Measurements from ENCODE around the gene VAV3.
"Not testable (repeated sequence)": the region's sequence is repeated elsewhere in the genome, so short reads cannot be mapped to it uniquely, and the experiment has no call there.

VAV3 gene

GRCh38 chr1:108007070-108007469 lies 42.1 kb upstream of the VAV3 start:
- no peak for TF ChIP-seq ZFX (IDR thresholded peaks at IDR 0.05; ENCODE audit: borderline replicate concordance)
- TF ChIP-seq, protein P1, sequence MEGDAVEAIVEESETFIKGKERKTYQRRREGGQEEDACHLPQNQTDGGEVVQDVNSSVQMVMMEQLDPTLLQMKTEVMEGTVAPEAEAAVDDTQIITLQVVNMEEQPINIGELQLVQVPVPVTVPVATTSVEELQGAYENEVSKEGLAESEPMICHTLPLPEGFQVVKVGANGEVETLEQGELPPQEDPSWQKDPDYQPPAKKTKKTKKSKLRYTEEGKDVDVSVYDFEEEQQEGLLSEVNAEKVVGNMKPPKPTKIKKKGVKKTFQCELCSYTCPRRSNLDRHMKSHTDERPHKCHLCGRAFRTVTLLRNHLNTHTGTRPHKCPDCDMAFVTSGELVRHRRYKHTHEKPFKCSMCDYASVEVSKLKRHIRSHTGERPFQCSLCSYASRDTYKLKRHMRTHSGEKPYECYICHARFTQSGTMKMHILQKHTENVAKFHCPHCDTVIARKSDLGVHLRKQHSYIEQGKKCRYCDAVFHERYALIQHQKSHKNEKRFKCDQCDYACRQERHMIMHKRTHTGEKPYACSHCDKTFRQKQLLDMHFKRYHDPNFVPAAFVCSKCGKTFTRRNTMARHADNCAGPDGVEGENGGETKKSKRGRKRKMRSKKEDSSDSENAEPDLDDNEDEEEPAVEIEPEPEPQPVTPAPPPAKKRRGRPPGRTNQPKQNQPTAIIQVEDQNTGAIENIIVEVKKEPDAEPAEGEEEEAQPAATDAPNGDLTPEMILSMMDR (IDR thresholded peaks at IDR 0.05), result no peak
- no peak overlapping the region for H3K27ac ChIP-seq

- not testable (repeated sequence) for H3K27ac ChIP-seq
Observed at GRCh38 chr1:108004919-108005318, 39.9 kb upstream of the VAV3 start.

GRCh38 chr1:108000620-108001111 lies 35.7 kb upstream of the VAV3 start:
- TF ChIP-seq, protein P1 (IDR thresholded peaks at IDR 0.05), result no peak
- TF ChIP-seq ZFX (IDR thresholded peaks at IDR 0.05; ENCODE audit: borderline replicate concordance), result no peak
- H3K27ac ChIP-seq, result no peak overlapping the region

DNA sequence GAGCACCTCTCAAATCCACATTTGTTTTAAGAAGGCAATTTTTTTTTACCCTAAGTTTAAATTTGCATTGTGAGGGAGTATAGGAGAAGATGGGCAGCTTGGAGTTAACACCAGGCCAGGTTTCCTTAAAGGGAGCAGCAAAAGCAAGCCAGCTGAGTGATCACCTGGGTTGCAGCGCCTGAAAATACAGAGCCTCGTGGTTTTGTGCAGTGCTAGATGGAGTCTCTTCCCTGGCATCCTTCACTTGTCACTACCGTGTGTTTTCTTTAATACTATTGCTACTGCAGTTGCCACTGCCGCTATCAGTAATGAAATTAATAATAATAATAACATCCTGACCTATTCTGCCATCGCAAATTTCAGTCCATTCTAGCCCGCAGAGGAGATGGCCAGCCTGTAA lies 35.2 kb upstream of the VAV3 start:
- TF ChIP-seq, protein P1 (IDR thresholded peaks at IDR 0.05), result no peak
- no peak for TF ChIP-seq ZFX (IDR thresholded peaks at IDR 0.05; ENCODE audit: borderline replicate concordance)

DNA sequence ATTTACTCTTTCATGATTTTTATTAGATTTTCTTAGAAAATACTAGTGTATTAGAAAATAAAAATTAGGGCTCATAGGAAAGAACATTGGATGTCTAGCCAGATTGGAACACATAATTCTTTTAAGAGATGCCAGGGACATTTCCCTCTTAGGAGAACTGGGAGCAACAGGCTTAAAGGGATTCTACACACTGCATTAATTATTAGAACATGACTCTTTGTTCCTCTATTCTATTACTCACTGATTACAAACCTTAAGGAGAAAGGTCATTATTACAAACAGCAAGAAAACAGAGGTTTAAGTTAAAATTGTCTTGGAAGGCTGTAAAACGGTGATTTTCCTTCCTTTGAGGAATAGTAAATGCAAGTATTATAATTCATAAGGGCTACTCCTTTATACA lies 32.9 kb upstream of the VAV3 start:
- H3K27ac ChIP-seq, result no peak overlapping the region
- no peak for TF ChIP-seq ZFX (IDR thresholded peaks at IDR 0.05; ENCODE audit: borderline replicate concordance)
- TF ChIP-seq, protein P1 (IDR thresholded peaks at IDR 0.05), result no peak

More for the DNA sequence above, 35.2 kb upstream of the VAV3 start:
- no peak overlapping the region for H3K27ac ChIP-seq

- H3K27ac ChIP-seq, result no peak overlapping the region
- TF ChIP-seq, protein P1 (IDR thresholded peaks at IDR 0.05), result no peak
- no peak for TF ChIP-seq ZFX (IDR thresholded peaks at IDR 0.05; ENCODE audit: borderline replicate concordance)
Observed at GRCh38 chr1:107993920-107994319, 28.9 kb upstream of the VAV3 start.

GRCh38 chr1:107992347-107992746 lies 27.4 kb upstream of the VAV3 start:
- no peak overlapping the region for H3K27ac ChIP-seq
- TF ChIP-seq, protein P1 (IDR thresholded peaks at IDR 0.05), result no peak
- no peak for TF ChIP-seq ZFX (IDR thresholded peaks at IDR 0.05; ENCODE audit: borderline replicate concordance)

All from 22Rv1 (cell line).